GM12864 (cell line): Measurements from ENCODE around the gene ACAN.

ENCODE experiments used
- DNase-seq: peaks from one replicate; pipeline ENCODE4 v3.0.0-alpha.2; 2011; ENCODE audit warnings: low read depth
- H3K4me3 ChIP-seq: 2 replicates; pipeline ENCODE4 v1.5.1; 2011; ENCODE audit warnings: mild to moderate bottlenecking, low read depth, low read length, control low read depth
- TF ChIP-seq, protein P1 (sequence below): IDR thresholded peaks from 2 replicates; pipeline ENCODE4 v1.5.1; 2011; ENCODE audit warnings: low read depth, mild to moderate bottlenecking, moderate library complexity, low read length, control low read depth, inconsistent platforms; ENCODE audit errors: missing control alignments

The ACAN gene

DNA sequence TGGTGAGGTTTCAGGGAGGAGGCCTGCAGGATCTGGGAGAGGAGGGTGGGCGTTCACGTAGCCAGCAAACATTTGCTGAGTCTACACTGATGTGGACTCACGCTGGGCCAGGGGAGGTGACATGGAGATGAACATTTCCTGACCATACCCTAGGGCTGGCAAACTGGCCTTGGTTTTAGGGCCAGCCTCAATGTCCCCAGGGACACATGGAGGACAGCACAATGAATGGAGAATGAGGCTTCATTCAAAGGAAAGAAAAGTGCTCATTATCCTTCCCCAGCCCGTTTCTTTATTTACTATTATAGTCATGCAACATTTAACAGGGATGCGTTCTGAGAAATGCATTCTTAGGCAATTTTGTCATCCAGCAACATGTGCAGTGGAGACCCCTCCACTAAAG is 26.8 kb downstream of the ACAN start:
- DNase-seq: no peak
- TF ChIP-seq, protein P1, sequence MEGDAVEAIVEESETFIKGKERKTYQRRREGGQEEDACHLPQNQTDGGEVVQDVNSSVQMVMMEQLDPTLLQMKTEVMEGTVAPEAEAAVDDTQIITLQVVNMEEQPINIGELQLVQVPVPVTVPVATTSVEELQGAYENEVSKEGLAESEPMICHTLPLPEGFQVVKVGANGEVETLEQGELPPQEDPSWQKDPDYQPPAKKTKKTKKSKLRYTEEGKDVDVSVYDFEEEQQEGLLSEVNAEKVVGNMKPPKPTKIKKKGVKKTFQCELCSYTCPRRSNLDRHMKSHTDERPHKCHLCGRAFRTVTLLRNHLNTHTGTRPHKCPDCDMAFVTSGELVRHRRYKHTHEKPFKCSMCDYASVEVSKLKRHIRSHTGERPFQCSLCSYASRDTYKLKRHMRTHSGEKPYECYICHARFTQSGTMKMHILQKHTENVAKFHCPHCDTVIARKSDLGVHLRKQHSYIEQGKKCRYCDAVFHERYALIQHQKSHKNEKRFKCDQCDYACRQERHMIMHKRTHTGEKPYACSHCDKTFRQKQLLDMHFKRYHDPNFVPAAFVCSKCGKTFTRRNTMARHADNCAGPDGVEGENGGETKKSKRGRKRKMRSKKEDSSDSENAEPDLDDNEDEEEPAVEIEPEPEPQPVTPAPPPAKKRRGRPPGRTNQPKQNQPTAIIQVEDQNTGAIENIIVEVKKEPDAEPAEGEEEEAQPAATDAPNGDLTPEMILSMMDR: no peak
- no peak overlapping the region for H3K4me3 ChIP-seq

DNA sequence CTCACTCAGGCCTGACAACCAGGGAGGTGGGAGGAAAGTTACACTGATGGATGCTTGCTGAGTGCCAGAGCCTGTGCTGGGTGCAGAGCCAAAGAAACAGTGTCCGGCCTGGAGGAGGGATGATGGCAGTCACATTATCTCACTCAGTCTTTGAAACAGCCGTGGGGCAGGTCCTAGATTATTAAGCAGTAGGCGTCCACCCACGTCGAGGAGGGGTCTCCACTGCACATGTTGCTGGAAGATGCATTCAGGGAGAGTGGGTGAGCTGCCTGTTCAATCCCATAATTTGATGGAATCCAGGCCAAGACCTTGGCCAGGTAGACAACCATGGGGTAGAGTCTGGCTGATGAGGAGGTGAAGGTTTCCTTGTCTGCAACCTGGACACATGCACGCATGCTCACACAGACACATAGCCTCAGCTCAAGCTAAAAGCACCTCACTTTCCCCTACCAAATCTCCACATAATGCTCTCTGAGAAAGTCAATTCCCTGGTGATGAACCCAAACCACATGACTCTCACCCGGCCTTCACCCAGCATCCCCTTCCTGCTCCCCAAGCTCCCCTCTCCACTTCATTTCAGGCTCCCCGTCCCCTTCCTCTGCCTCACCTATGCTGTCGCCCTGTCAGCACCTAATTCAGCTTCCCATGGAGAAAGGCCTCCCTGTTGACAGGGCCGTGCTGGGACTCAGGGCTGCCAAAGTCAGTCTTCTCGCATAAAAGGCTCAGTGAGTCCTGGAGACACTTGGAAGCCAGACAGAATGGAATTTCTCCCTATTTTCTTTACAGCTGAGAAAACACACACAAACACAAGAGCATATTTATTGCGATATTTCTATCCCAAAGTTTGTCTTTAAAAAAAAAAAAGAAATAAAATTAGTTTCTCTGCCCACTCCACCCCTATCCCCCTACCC is 29.8 kb downstream of the ACAN start:
- TF ChIP-seq, protein P1: no peak
- H3K4me3 ChIP-seq: no peak overlapping the region
- DNase-seq: no peak

DNA sequence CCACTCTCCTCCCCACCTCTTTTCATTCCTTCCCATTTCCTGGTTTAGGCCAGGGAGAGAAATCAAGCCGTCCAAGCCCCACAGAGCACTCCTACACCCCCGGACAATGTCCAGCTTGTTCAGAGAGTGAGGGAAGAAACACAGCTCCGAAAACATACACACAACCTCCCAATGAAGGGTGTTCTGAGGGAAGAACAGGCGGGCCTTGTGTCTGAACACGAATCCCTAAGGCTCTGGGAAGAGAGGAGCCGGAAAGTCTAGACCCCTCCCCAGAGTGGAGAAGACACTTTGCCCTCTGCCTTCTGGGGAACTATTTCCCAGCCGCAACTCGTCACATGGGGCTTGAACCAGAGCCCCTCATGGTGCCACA is 30.5 kb downstream of the ACAN start:
- no peak for DNase-seq
- H3K4me3 ChIP-seq: no peak overlapping the region
- TF ChIP-seq, protein P1: no peak

DNA sequence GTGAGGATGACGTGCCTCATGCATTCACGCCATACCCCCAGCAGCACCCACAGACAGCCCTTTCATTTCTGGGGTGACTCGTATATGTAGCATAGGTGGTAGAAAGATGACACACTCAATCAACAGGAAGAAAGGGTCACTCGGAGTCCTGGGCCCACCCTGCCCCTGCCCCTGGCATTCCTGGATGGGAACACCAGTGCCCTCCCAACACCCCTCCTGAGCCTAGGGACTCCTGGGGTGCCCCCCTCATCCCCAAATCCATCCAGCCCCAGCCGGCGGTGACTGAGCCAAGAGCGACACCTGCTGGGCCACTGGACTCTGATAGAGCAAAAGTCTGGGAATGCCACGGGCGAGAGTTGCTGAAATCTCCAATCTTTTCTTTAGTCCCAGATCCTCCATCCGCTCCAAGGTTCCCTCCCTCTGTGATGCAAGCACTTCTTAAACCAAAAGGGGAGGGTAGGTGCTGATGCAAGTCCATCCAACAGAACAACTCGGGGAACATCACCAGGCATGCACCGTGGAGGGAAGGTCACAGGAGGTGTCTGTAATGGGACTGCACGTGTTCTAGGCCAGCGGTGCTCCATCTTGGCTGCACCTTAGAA is 31.1 kb downstream of the ACAN start:
- DNase-seq: no peak
- no peak overlapping the region for H3K4me3 ChIP-seq
- TF ChIP-seq, protein P1: peak; percentile 70

DNA sequence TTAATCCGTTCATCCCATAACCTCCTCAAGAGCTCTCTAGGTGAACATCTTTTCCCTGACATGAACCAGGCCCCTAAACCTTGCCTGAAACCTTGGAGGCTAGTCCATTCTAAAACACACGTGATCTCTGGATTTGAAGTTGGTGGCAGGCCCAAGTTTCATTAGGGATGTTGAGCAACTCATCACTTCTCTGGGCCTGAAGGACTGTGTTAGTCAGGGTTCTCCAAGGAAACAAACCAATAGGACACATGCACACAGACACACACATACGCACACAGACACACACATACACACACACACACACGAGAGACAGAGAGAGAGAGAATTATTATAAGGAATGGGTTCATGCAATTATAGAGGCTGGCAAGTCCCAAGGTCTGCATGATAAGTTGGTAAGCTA is 31.9 kb downstream of the ACAN start:
- H3K4me3 ChIP-seq: no peak overlapping the region
- no peak for DNase-seq
- TF ChIP-seq, protein P1: no peak

DNA sequence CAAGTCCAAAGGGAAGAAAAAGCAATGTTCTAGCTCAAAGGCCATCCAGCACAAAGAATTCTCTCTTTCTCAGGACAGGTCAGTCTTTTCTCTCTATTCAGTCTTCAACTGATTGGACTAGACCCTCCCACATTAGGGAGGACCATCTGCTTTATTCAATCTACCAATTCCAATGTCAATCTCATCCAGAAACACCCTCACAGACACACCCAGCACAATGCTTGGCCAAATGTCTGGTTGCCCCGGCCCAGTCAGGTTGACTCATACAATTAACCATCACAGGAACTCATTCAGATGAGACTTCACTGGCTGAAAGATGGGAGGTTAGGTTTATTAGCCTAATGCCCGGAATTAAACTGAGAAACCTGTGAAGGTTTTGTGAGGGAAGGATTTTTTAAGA is 32.4 kb downstream of the ACAN start:
- no peak for DNase-seq
- TF ChIP-seq, protein P1: no peak
- H3K4me3 ChIP-seq: no peak overlapping the region

DNA sequence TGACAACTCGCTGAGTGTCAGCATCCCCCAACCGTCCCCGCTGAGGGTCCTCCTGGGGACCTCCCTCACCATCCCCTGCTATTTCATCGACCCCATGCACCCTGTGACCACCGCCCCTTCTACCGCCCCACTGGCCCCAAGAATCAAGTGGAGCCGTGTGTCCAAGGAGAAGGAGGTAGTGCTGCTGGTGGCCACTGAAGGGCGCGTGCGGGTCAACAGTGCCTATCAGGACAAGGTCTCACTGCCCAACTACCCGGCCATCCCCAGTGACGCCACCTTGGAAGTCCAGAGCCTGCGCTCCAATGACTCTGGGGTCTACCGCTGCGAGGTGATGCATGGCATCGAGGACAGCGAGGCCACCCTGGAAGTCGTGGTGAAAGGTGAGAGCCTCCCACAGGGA is 35.4 kb downstream of the ACAN start:
- no peak for DNase-seq
- no peak overlapping the region for H3K4me3 ChIP-seq
- TF ChIP-seq, protein P1: no peak
